GM18526 (cell line): ENCODE results near the gene AIM2.

Experiments used
- POLR2A ChIP-seq: IDR thresholded peaks from 3 replicates; pipeline ENCODE4 v1.6.1; 2011; ENCODE audit not compliant: insufficient read length; ENCODE audit errors: extremely low read depth

The AIM2 gene

DNA sequence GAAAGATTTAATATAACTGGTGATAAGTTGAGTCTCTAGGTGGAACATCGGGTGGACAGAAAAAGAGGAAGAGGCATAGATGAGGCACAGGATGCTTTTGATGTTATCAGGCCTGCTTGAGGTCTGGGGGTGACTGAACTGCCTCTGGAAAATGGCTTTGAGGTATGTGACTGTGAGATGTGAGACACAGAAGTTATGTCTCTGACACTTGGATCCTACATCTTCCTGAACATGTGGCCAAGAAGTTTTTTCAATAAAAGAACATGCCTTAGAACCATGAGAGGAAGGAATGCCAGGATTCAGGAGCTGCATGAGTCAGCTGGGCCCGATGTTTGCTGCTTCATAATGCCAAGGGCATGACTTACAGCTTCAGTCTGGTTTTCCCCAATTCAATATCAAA lies 11.5 kb upstream of the AIM2 start:
- no peak for TF ChIP-seq POLR2A

DNA sequence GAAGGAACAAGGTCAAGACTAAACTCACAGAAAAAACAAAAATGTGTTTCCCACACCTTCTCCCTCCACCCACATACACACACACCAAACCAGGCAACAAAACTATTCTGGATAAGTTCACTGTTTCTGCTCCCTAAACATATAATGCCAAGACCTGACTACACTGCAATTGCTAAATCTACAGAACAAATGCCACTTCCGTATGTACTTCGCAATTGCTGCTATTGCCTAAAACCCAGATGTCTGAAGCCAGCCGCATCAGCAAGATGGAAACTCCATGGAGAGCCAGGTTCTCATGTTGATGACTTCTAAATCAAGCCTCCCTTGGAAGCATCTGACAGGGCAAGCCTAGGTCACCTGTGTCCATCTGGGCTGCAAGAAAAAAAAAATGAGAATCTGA lies 8.3 kb upstream of the AIM2 start:
- no peak for TF ChIP-seq POLR2A

DNA sequence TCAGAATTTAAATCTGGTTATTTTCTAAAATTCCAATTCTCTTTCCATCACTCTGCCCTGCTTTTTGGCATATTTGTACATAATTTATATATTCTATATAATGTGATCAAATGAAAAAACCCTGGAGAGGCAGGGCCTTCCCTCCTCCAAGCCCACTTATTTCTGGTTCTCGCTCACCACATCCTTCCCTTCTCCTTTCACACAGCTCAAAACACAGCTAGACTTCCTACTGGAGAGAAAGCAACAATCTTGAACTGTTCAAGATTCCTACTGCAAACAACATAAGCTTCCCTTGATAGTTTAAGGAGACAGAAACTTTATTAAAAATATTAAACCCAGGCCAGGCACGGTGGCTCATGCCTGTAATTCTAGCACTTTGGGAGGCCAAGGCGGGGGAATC lies 7.6 kb upstream of the AIM2 start:
- no peak for TF ChIP-seq POLR2A

DNA sequence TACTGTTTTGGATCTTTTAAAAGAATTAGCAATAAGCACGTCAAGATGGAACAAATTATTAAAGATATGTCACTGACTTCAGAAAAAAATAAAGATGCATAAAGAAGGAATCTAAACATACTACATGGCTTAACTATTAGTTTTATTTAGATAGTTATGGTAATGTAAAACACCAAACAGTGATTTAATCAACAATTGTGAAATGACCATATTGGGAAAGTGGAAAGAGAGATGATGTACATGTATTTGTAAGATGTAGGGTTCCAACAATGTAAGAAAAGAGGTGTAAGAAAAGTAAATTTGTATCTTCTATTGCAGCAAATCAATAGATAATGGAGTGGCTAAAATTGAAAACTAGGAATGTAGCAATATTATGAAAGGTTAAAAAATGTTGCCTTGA lies 6.4 kb upstream of the AIM2 start:
- no peak for TF ChIP-seq POLR2A

DNA sequence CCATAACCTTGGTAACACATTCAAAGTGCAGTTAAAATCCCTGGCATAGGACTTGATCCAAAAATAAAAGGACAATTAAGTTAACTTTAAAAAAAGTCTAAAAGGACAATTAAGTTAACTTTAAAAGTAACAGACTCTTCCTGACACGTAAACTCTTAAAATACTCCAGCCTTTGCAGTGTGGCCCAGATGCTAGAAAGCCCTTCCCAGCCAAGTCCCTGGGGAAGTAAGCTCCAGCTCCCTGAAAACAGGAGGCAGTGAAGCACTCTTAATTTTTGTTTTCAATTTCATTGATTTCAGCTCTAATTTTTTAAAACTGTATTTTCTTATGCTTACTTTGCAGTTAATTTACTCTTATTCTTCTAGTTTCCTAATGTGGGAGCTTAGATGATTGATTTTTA lies 5.1 kb upstream of the AIM2 start:
- TF ChIP-seq POLR2A: no peak

DNA sequence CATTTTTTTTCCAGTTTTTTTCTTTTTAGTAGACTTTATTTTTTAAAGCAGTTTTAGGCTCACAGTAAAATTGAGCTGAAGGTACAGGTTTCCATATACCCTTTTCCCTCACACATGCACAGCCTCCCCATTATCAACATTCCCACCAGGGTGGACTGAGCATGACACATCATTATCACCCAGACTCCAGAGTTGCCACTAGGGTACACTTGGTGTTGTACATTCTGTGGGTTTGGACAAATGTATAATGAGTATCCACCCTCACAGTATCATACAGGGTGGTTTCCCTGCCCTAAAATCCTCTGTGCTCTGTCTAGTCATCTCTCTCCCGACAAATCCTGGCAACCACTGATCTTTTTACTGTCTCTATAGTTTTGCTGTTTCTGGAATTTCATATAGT lies 3.0 kb upstream of the AIM2 start:
- TF ChIP-seq POLR2A: no peak

DNA sequence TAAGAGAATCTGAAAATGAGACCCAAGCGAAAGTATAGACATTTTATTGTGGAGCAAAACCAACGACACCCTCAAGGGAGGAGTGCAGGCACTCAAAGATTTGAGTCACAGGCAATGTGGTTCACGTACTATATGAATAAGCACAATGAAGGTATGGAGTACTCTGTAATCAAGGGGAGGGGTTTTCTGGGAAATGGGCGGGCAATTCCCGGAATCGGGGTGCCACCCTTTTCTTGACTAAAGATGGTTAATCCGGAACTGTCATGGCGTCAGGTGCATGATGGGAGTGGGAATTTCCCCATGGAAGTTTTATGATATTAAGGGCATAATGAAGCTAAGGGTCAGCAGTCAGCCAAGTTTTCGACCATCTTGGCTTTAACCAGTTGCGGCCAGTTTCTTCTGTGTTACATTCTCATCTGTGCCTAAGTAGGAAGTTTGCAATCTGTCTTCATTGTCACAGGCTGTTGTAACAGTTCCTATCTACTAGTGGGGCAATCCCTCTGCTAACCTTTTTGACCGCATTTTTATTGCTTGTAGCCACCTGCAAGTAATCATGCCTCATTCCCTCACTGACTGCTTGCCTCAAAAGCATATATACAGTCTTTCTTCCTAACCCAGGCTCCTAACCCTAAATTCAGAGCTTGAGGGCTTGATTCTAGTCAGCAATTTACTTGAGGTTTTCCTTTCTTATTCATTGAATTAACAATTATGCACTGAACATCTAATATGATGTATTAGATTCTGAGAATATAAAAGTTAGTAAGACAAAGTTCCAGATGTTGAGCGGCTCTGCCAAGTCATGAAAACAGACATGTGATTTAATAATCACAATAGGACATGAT lies 775 bp upstream of the AIM2 start:
- TF ChIP-seq POLR2A: peak; percentile 21

DNA sequence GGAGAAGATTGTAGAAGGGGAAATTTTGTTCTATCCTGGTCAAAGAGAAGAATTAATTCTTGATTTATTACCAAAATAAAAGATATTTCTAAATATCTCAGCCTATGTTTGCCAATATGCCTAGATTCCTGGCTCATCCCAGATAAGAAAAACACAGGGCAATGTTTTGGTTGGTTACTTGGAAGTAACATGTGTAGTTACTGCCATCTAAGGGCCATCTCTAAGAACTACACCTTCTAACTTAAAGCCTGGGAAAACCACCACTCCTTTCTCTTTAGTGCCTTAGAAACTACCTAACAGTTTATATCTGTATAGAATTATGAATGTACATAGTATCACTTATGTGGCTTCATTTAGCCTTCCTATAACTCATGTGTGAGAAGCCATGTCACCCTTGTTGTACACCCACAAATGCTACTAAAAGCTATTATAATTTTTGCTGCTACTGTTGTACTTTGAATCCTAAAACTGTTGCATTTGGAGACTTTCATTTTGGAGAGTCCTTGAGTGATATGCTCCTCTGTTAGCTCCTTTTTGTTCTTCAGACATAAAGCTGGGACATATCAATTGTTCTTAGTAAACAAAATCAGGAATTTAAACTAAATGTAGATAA lies 4.5 kb downstream of the AIM2 start:
- TF ChIP-seq POLR2A: no peak

DNA sequence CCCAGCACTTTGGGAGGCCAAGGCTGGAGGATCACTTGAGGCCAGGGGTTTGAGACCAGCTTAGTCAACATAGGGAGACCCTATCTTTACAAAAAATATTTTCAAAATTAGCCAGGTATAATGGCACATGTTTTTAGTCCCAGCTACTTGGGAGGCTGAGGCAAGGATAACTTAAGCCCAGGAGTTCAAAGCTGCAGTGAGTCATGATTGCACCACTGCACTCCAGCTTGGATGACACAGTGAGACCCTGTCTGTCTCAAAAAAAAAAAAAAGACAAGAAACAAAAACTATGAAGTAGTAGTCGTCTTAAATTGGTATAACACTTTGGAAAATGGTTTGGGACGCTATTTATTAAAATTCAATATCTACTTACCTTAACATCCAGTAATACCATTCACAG lies 7.7 kb downstream of the AIM2 start:
- no peak for TF ChIP-seq POLR2A

DNA sequence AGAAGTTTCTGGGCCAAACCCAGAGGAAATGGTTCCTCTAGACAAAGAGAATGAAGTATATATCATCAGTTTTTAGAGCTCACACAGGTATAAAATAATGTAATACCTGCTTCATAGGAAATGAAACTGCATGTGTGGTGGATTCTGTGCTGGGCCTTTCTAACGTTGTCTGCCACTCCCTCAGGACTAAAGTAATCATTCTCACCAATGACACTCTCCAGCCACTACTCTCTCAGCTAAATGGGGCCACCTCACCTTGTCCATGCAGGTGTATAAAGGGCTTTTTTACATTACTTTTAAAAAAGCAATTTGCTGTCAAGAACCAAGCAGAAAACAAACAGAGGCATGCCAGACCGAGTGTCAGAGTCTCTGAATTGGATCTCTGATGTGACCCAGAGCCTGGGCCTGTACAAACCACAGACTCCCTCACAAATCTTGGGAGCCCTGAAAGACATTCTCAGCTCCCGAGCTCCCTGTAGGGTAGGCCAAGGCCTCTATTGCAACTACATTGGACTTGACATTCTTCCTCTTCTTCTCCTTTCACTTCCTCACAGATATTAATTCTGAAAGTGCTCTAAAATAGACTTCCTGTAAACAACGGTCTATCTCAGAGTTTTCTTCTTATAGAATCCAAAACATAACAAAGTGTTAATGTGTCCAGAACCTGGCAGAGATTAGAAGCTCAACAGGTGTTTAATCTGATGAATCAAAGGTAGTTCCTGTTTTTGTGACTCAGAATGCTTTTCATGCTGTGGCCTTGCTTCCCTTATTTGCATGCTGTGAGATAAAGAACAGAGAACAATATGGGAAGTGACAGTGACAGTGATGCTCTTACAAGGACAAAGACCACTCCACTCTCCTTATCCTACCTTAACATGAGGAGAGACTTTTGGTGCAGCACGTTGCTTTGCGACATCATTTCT lies 8.6 kb downstream of the AIM2 start:
- TF ChIP-seq POLR2A: no peak

DNA sequence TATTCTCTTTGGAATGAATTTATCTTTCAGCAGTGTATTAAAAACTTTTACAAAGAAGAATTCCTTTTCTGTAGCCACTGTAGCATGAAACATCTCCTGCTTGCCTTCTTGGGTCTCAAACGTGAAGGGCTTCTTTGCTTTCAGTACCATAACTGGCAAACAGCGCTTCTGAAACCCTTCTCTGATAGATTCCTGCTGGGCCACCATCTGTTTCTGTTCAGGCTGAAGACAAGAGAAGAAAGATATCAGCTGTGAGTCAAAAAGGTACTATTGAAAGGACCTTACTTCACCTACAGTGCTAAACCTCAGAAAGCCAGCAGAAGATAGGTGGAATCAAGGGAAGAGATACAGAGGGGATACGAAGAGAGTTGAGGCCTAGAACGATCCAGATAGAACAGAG lies 10.5 kb downstream of the AIM2 start:
- no peak for TF ChIP-seq POLR2A

DNA sequence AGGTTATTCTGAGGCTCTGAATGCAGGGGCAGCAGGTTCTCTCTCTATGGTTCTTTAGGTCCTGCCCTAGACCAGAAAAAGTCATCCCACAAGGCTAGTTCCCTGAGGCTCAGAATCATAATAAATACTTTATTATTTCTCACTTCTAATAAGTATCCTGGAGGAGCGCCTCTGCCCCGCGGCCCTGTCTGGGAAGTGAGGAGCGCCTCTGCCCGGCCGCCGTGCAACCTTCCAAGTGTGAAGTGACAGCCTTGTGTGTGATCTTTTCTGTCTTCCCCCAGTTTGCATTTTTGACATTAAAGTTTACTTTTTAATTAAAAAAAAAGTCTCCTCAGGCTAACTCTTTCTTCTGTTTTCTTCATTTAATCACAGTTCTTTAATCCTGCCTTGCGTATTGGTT lies 11.5 kb downstream of the AIM2 start:
- no peak for TF ChIP-seq POLR2A

DNA sequence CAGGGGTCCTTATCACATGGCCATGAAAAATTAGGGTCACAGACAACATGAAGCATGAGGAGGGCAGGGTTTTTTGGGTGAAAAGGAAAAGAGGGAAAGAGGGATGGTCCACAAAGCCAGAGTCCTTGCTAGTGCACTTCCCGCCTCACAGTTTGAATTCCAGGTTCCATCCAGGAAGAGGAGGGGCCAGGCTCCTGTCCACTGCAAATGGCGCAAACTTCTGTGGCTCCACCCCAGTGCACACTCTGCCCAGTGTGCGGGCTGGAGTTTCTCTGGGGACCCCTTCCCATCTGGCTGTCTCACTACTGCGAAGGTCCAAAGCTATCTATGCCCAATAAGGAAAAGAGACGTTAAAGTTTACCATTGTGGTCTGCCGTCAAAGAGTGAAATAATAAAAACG lies 17.8 kb downstream of the AIM2 start:
- no peak for TF ChIP-seq POLR2A

DNA sequence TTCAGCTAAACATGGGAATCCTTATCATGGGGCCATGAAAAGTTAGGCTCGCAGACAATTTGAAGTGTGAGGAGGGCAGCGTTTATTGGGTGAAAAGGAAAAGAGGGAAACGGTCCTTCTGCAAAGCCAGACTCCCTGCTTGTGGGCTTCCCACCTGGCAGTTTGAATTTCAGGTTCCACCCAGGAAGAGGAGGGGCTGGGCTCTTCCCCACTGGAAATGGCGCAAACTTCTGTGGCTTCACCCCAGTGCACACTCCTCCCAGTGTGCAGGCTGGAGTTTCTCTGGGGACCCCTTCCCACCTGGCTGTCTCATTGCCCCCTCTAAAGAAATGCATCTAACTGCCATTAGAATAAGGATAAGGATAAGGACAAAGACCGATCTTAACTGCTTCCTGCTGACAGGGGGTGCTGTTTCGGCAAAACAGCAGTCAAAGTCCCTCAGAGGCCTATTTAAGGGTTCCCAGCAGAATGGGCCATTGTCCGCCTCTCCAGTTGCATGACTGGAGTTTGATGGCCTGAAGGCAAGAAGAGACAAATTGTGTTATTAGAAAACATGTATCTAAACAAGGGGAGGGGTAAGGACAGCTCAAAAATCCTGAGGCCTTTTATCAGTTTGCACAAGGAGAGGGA lies 20.4 kb downstream of the AIM2 start:
- TF ChIP-seq POLR2A: peak; percentile 10

DNA sequence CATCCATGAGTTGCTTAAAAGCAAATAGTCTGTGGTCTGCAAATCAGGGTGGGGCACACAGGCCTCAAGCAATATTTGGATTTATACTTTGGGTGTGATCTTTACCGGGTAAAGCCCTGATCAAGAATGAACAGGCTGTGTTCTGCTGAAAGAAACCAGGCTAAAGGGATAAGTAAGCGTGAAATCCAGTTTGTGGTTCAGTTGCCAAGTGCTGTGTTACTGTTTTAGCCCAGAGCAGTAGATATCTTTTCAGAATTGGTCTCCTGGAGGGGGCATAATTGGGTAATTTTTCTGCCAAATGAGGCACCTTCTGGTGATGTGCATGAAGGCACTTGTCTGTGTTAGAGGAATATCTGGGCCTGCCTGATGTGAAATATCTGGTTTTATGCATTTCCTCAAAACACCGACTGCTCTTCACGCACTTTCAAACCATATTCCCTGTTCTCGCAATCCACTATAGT lies 21.4 kb downstream of the AIM2 start:
- no peak for TF ChIP-seq POLR2A
